Type B pancreatic cell (in vitro differentiated cells): ENCODE measurements around the gene AGO3. TPM values are rescaled to one million over a fixed set of nuclear protein-coding genes. Genes with fewer than 3 reads are reported as not detected.

Source experiments
- DNase-seq: peaks from one replicate; pipeline ENCODE4 v3.0.0; 2021; ENCODE audit warnings: mixed read lengths; ENCODE audit not compliant: unreplicated experiment; ENCODE audit errors: extremely low spot score
- H3K27ac Mint-ChIP-seq: 2 replicates; pipeline ENCODE4 v1.8.0; 2021; ENCODE audit warnings: mild to moderate bottlenecking, mixed read lengths
- H3K27me3 Mint-ChIP-seq: 2 replicates; pipeline ENCODE4 v1.8.0; 2021; ENCODE audit warnings: mixed read lengths
- H3K36me3 Mint-ChIP-seq: 2 replicates; pipeline ENCODE4 v1.8.0; 2021; ENCODE audit warnings: mixed read lengths
- H3K4me1 Mint-ChIP-seq: one replicate; pipeline ENCODE4 v1.8.0; 2021; ENCODE audit warnings: mixed read lengths; ENCODE audit not compliant: unreplicated experiment
- H3K4me3 Mint-ChIP-seq: 2 replicates; pipeline ENCODE4 v1.8.0; 2021; ENCODE audit warnings: mild to moderate bottlenecking, mixed read lengths
- H3K9me3 Mint-ChIP-seq: 2 replicates; pipeline ENCODE4 v1.8.0; 2021; ENCODE audit warnings: mixed read lengths
- CTCF ChIP-seq: fragments of 200-600 bp; sonication (generic); conservative IDR thresholded peaks from 2 replicates; pipeline ENCODE4 v1.5.0; 2021; ENCODE audit warnings: antibody characterized with exemption, mild to moderate bottlenecking
- total RNA-seq: library from RNA; stranded (reverse); gene quantifications from 2 replicates; pipeline ENCODE4 v1.2.1, GENCODE V29; 2021; ENCODE audit warnings: low replicate concordance

Gene AGO3
- total RNA-seq, 1 donor from 2014 or later: 30.6 TPM

- H3K27me3 Mint-ChIP-seq: peaks cover 6% of the 10 kb centered on the region
- peak overlapping the region; percentile 80 for H3K4me3 Mint-ChIP-seq
- no peak for TF ChIP-seq CTCF
- no peak for DNase-seq
- H3K4me1 Mint-ChIP-seq: peaks cover 4% of the 10 kb centered on the region
- peak overlapping the region; percentile 55 for H3K27ac Mint-ChIP-seq
- no peaks in the 10 kb centered on the region for H3K9me3 Mint-ChIP-seq
- peaks cover 3% of the 10 kb centered on the region for H3K36me3 Mint-ChIP-seq
Observed at GRCh38 chr1:36084497-36085115, 153.7 kb downstream of the AGO3 start.

GRCh38 chr1:36085126-36085525 lies 154.2 kb downstream of the AGO3 start:
- Mint-ChIP-seq H3K9me3 (no peaks in the 10 kb centered on the region), H3K27me3 (peaks cover 6% of the 10 kb centered on the region), H3K27ac (no peak overlapping the region), H3K4me3 (peak overlapping the region; percentile 80), H3K36me3 (peaks cover 5% of the 10 kb centered on the region), H3K4me1 (peaks cover 9% of the 10 kb centered on the region)
- no peak for TF ChIP-seq CTCF
- DNase-seq: no peak

- peak; percentile 57 for DNase-seq
- peak overlapping the region; percentile 59 for H3K4me3 Mint-ChIP-seq
- H3K9me3 Mint-ChIP-seq: no peaks in the 10 kb centered on the region
- no peak for TF ChIP-seq CTCF
- peaks cover 6% of the 10 kb centered on the region for H3K27me3 Mint-ChIP-seq
- H3K36me3 Mint-ChIP-seq: peaks cover 5% of the 10 kb centered on the region
- peaks cover 10% of the 10 kb centered on the region for H3K4me1 Mint-ChIP-seq
- peak overlapping the region; percentile 16 for H3K27ac Mint-ChIP-seq
Observed at GRCh38 chr1:36085686-36086526, 155.0 kb downstream of the AGO3 start.

- Mint-ChIP-seq H3K4me3 (peak overlapping the region; percentile 76), H3K36me3 (peaks cover 5% of the 10 kb centered on the region), H3K9me3 (no peaks in the 10 kb centered on the region), H3K4me1 (peaks cover 10% of the 10 kb centered on the region), H3K27me3 (peaks cover 6% of the 10 kb centered on the region), H3K27ac (peak overlapping the region; percentile 64)
- DNase-seq: peak; percentile 53
- TF ChIP-seq CTCF: no peak
Observed at GRCh38 chr1:36086529-36087232, 155.8 kb downstream of the AGO3 start.

- Mint-ChIP-seq H3K4me1 (peaks cover 10% of the 10 kb centered on the region), H3K4me3 (peak overlapping the region; percentile 94), H3K9me3 (no peaks in the 10 kb centered on the region), H3K27ac (peak overlapping the region; percentile 64), H3K27me3 (peaks cover 2% of the 10 kb centered on the region), H3K36me3 (peaks cover 5% of the 10 kb centered on the region)
- TF ChIP-seq CTCF: no peak
- peak; percentile 67 for DNase-seq
Observed at GRCh38 chr1:36087233-36088123, 156.6 kb downstream of the AGO3 start.
